HG02943 (cell line): ENCODE results near the gene TAF1D.
A peak's percentile ranks its signal among the peaks of the same experiment; 100 is the strongest.
"Not testable (repeated sequence)": the region's sequence is repeated elsewhere in the genome, so short reads cannot be mapped to it uniquely, and the experiment has no call there.

Experiments used
- ATAC-seq: cut with Tn5 transposase; IDR thresholded peaks from one replicate; pipeline ENCODE4 v1.9.1; 2021; ENCODE audit warnings: mild to moderate bottlenecking, low read depth, moderate library complexity; ENCODE audit not compliant: unreplicated experiment

Gene TAF1D

DNA sequence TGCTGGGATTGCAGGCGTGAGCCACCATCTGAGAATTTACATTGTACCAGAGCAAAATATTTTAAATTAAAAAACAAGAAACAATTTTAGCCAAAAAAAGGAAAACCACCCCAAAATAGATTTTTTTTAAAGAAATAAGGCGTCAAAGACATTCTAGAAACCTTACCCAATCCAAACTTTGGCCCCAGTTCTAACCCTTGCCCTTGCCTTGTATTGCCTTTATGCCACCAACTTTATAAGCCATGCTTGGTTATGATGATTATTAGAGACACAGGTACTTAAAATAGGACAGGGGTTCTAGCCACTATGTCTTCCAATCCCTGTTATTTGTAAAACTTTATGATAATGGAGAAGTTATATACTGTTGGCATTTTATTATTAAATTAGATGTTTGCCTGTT, 11.9 kb upstream of the TAF1D start:
- no peak for ATAC-seq

DNA sequence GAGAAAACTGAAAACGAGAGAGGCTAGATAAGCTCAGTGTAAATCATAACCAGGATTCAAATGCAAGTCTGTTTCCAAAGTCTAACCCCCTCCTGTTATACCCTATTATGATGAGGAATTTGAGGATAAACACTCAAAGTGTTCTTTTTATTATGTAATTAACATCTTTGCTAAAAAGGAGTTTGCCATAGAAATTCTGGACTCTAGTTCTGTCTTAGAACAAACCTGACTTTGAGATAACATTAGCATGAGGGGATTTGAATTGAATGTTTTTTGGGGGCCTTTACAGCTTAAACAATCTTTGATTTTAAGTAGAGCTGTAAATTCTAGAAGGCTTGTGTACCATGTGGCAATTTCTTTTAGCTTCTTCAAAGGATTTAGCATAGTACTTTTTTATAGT, 9.7 kb upstream of the TAF1D start:
- no peak for ATAC-seq

DNA sequence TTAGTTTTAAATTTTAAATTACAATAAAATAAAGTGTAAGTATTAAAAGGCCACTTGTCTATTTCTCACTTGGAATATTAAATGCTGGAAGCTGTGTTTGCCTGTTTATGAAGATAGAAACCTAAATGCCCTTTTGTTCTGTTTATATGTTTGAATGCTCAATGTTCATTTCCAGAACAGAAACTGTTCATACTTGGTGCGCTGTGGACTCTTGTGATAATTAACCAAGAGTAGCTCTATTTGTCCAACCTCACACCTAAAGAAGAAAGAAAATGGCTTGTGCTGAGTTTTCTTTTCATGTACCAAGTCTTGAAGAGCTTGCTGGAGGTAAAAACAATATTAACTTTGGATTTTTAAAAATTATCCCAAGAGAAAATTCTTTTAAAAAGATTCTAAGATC, 5.8 kb upstream of the TAF1D start:
- peak; percentile 96 for ATAC-seq

DNA sequence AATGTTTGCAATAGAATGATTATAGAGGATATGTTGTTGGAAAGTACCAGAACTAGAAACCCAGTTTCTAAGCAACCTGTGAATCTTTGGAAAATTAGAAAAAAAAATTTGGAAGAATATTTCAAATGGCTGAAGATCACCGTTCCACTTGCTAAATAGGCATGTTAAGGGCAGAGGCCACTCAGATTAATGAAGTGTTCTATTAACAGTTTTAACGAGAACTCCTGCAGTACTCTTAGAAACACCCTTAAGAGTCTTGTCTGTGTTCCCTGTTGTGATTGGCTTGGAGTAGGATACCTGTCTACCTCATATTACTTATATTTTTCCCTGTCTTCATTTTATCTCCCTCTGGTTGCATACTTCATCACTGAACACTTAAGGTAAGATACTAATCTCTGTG, 4.8 kb upstream of the TAF1D start:
- ATAC-seq = no peak

DNA sequence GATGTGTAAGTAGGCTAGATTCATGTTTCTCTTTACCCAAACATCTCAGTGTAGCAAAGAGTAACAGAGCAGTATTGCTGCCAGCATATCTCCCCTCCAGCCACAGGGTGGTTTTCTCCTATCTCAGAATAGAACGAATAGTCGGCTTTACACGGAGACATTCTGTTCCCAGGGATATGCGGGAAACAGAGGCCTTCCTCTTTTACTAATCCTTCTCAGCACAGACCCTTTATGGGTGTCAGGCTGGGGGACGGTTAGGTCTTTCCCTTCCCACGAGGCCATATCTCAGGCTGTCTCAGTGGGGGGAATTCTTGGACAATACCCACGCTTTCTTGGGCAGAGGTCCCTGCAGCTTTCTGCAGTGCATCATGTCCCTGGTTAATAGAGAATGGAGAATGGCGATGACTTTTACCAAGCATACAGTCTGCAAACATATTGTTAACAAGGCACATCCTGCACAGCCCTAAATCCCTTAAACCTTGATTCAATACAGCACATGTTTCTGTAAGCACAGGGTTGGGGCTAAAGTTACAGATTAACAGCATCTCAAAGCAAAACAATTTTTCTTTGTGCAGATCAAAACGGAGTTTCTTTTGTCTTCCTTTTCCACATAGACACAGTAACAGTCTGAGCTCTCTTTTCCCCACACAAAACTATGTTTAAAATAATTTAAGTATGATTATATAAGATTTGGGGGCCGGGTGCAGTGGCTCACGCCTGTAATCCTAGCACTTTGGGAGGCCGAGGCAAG, 3.9 kb upstream of the TAF1D start:
- not testable (repeated sequence) for ATAC-seq

DNA sequence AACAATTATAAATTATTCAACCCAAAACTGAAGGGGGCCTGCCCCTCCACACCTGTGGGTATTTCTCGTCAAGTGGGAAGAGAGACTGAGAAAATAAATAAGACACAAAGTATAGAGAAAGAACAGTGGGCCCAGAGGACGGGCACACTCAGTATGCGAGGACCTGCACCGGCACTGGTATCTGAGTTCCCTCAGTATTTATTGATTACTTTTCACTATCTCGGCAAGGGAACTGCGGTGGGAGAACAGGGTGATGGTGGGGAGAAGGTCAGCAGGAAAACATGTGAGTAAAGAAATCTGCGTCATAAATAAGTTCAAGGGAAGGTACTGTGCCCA, 3.3 kb upstream of the TAF1D start:
- ATAC-seq = no peak

DNA sequence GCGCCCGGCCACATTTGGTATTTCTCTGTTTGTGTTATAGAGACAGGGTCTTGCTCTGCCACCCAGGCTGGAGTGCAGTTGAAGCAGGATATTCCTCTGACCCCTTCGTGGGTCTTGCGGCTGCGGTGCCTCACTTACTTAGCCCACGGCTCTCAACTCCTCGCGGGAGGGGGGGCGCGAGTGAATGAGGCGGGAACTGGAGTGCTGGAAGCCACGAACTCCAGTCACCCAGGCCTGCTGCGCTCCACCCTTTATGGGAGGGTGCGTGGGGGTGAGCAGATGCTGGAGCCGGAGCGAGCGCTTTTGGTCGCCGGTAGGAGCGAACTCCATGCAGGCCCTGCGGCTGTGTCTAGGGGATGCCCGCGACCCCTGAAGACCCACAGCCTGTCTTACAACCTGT, 2.0 kb upstream of the TAF1D start:
- ATAC-seq = no peak

DNA sequence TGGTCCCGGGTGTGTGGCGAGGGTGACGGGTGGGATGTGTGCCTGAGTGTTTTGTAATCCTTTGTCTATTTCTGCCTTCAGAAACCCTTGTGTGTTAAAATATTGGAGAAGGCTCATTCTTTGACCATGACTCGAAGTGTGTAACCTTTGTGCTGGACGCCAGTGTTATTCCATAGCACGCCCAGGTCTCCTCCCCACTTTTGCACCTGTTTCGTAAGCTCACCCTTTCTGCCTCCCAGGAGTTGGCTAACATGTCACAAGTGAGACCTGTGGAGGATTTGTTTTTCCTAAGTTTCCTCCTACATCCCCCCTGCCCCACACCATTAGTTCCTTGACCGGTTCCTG, 559 bp upstream of the TAF1D start:
- ATAC-seq = peak; percentile 9

DNA sequence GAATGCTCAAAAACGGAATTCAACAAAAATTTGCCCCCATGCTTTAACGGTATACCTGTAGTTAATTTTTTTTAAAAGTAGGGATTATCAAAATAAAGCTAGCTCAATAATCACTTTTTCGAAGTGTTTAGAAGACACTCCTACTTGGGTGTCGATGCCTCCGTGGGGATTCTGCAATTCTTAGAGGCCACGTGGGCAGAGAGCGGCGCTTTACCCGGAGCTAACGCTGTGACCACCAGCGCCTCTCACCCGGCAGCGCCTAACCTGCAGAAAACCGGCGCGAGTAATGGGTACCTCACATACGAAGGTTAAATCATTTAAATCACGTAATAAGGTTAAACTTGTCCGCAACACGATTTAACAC, 583 bp downstream of the TAF1D start:
- peak; percentile 37 for ATAC-seq

DNA sequence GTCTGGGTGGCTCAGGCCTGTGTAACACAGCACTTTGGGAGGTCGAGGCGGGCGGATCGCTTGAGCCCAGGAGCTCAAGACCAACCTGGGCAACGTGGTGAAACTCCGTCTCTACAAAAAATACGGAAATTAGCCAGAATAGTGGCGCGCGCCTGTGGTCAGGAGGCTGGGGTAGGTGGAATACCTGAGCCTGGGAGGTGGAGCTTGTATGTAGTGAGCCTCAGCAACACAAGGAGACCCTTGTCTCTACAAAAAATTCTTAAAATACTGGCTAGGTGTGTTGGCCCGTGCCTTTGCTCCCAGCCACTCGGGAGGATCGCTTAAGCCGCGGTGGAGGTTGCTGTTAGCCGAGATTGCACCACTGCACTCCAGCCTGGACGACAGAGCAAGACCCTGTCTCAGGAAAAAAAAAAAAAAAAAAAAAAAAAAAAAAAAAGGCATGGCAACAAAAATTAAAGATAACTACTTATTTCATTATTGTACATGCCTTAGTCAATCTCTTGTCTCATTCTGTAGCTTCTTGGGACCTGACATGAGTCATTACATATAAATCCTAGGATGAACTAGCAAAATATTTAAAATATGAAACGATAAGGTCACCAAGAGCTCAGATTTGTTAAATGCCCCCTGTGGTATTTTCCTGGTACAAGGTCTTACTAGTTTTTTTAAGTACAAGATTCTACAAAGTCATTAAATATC, 1.1 kb downstream of the TAF1D start:
- ATAC-seq = no peak

DNA sequence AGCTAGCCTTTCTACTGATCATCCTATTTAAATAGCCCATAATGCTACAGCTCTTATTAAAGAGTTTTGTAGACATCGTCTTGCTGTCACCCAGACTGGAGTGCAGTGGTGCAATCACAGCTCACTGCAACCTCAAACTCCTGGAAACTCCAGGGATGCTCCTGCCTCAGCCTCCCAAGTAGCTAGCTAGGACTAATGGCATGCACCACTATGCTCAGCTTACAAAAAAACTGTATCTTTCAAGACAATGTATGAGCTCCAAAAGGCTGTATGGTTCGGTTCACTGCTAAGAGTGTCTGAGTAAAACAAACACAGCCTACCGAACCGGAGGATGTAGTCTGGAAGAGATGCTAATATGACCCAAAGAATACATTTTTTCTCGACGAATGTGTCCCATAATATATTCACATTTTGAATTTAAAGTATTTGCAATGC, 2.6 kb downstream of the TAF1D start:
- ATAC-seq = no peak

DNA sequence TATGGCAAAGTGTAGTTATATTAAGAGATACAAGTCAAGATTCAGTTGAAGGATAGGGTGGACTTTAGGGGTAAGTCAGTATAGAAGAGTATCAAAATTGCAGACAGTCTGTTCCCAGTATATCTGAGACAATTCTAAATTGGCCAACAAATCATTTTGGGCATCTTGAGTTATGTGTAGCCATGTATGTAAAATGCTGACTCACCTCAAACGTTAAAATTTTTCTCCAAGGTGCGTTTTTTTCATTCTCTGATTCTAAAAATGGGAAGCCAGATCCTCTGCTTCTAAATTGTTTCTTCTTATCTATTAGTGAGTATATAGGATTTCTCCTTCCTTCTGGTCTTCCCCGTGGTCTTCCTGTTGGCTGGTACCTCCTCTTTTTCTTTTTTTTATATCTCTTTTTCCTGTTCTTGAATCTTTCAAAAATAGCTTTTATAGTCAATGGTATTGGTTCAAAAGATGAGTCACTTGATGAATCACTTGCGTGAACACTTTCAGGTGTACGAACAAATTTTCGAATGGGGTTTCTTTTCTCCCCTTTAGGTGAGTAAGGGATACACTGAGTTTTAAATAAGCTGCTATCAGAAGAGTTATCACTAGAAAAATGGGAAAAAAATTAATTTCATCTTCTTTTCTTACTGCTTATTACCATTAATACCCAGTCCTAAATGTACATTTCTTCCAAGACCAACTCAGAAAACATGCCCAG, 3.2 kb downstream of the TAF1D start:
- no peak for ATAC-seq

DNA sequence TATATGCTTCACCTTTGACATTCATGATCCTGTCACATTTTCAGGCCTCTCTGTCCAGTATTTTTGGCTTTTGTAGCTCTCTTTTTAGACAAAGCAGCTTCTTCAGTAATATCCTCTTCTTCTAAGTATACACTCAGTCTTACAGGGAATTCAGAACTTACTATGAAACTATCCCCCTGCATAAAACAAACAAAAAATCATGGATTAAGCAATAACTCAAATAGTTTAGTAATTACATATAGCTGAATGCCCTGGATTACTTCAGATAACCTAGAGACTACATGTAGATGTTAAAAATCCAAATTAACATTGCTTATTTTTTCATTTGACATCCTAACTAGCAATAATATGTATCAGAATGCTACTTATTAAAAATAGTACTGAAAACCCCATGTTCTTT, 5.2 kb downstream of the TAF1D start:
- ATAC-seq = no peak

DNA sequence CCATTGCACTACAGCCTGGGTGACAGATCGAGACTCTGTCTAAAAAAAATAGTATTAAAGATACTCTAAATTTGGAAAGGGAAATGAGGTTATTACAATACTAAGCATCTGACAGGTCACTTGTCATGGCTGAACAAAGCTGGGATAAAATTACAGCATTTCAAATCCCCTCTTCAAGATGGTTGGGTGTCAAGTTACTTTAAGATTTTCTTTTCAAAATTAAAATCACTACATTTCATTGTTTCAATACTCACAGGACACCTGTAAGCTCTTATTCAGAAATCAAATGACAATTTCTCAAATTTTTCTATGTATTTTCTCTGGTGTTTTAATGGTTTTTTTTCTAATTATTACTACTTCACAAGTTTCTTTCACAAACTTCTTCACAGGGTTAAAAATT, 5.7 kb downstream of the TAF1D start:
- no peak for ATAC-seq

DNA sequence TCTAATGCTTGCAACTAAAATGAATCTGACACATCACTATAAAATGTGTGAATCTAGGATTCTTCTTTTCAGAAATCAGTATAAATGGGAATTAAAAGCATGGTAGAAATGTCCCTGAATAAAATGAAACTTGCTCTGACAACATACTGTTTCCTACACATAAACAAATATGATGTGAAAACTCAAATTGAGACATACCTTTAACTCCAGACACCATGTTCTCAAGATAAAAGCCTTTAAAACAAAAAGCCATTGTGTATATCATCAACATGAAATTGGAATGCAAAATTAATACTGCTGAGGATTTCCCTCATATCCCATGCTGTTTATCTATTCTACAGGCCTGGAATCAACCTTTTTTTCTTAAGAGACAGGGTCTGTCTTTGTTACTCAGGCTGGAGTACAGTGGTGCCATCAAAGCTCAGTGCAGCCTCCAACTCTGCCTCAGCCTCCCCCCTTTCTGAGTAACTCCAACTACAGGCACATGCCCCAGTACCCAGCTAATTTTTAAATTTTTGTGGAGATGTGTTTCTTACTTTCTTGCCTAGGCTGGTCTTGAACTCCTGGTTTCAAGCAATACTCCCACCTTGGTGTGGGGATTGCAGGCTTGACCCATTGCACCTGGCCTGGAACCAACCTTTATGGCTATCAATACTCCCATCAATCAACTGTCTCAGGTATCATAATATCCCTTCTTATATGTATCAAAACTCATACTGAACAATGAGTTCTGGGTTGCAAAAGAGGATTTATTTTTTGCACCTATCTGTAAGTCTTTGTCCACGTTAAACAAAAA, 6.7 kb downstream of the TAF1D start:
- ATAC-seq = no peak

DNA sequence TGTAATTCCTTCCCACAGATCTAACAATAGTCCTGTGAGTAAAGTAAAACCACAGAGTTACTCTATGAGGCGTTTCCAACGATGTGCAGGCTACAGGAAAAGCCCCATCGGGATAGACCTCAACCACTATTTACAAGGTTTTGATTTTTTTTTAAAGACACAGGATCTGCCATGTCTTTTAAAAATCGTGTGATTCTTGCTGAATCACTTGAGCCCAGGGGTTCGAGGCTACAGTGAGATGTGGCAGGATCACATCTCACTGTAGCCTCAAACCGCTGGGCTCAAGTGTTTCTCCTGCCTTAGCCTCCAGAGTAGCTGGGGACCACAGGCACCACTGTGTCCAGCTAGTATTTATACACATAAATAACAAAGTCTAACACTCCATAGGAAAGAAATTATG, 7.8 kb downstream of the TAF1D start:
- ATAC-seq = no peak

DNA sequence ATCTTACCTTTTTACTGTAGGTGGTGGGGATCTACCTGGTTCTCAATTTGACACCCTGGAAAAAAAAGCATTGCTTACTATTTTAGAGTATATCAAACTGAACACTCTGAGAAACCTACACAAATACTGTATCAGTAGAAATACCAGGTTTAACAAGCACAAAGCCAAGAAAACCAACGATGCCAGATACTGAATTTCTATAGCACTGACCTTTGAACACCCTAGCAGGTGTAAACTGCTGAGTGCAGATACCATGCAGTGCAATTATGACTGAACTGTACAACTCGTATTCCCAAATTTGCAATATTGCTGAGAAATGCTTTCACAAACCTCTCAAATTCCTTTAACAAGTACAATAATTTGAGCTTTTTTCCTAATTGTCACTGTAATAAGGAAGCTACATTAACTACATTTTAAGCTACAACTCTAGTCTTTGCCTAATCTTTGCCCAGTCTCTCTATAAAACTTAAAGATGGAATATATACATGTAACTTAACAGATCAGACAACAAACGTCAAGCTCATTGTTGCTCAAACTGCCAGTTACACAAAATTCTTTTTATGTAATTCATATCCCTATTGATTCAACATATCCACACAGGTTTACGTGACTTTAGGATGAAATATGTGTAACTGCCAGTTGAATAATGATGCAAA, 8.9 kb downstream of the TAF1D start:
- ATAC-seq = no peak

DNA sequence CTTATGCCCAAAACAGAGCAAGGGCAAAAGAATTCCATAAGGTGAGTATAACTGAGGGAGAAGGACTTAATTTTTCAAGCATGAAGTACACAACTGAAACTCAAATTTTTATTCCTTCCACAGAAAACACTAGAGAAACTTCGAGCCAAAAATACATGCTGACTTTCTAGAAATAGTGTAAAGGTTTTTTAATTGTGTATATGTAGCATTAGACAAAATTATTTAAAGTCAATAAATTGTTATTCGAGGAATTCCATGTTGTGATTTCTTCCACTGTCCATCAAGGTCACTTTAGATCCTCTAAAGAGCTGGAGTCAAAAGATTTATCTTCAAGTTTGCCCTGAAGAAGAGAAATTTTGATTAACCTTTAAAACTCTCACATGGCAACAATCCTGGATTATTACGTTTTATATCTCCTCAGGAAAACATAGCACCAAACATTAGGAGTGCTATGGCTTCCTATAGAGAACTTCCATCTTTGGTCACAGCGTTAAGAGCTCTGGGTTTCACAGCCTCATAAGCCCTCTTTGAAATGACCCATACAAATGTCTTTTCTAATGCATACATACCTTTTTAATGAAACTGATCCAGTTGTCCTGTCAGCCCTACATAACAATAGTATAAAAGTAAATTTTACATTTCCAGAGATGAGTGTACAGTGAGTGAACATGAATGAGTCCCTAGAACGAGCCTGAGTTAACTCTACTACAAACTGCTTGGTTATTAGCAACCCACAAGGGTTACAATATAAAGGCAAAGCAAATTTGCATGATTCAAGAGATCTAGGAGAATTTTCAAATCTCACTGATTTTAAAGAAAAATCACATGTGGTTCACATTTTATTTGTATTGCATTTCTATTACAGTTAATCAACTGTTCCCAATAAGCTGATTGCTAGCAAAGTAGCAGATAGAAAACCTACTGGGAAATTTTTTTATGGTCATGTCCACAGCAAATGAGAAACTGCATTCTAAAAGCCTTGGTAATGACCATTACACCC, 10.9 kb downstream of the TAF1D start:
- ATAC-seq = no peak

DNA sequence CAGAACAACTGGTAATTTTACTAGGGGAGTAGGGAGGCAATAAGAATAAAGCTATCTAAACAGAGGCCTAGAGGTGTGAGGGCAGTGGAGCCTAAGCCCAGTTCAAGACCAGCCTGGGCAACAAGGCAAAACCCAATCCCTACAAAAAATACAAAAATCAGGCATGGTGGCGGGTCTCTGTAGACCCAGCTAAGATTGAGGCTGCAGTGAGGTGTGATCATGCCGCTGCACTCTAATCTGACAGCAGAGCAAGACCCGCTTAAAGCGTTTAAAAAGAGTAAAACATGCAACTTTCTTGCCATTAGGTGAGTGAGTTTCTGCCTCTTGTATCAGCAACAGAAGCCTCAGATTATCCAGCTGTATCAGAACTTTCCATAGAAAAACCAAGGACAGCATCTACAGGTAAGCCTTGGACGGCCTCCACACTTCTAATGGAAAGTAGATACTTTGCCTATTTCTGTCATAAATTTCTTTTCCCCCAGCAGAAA, 12.1 kb downstream of the TAF1D start:
- no peak for ATAC-seq
